Stimulated activated CD8-positive, alpha-beta memory T cell treated with anti-CD3 and anti-CD28 coated beads, Interleukin-12 subunit alpha, Interleukin-12 subunit beta, amount 100 ng/mL, for 4 hours (primary cell): Measurements from ENCODE around the gene DUSP23.
A peak's percentile ranks its signal among the peaks of the same experiment; 100 is the strongest.

Experiments
- DNase-seq: peaks from one replicate; pipeline ENCODE4 v3.0.0-alpha.2; 2020; ENCODE audit warnings: low read depth

The DUSP23 gene

GRCh38 chr1:159780583-159781582, at the start of gene DUSP23:
DUSP23 (plus strand) TSS chr1:159780962; CDS start chr1:159781101, 139 bp downstream.
- DNase-seq, result peak; percentile 92

DNA sequence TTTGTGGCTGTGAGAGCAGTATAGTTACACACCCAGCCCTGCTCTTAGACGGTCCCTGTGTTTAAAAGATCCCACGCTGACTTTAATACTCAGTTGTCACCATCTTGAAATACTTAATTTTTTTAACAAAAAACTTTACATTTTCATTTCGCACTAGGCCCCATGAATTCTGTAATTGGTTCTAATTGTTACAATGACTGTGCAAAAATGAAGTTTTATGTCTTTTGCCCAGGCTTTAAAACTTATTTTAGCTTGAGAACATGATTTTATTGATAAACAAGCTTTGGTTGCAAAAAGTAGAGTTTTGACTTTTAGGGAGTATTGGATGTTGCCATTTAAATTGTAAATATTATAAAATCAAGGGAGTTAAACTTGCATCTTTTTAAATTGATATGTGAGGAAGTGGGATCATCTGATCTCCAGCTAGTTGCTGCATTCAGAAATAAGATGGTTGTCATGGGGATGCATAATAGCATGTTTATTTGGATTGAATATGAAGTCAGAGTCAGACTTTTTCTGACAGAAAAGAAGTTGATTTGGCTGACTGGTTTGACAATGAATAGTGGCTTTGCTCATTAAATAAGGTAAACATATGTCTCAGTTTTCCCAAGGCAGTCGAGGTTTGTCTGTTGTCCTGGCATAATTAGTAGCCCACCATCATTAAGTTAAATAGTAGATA, 43.4 kb upstream of the DUSP23 start:
- DNase-seq, result no peak

DNA sequence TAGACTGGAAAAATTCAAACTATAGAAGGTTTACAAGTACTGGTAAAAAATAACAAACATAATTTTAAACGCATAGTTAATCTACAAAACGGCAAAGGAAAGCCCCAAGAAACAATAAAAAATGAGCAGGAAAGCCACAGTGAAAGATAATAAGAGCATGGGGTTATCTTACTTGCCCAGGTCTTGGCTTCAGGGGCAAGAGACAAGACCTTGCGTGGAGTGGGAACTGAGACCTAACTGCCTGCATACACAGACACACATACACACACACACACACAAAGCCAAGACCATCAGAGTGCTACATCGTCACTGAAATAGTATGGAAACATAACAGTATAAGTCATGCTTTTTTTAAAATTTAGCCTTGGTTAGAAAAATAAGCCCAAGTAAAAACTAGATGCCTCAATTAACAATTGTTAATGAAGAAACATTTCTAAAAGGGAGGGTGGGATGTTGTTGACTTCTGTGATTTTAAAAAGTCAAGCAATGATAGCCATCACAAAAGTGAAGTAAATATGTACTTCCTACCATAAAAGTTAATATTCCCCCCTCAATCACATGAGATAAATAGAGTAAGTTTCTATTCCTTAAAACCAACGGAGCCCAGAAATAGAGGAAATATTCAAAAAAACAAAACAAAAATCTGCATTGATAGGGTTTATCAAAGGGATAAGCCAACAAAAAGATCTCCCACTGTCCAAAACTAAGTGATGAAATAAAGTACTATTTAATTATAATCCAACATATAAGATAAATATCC, 36.9 kb upstream of the DUSP23 start:
- DNase-seq, result no peak

DNA sequence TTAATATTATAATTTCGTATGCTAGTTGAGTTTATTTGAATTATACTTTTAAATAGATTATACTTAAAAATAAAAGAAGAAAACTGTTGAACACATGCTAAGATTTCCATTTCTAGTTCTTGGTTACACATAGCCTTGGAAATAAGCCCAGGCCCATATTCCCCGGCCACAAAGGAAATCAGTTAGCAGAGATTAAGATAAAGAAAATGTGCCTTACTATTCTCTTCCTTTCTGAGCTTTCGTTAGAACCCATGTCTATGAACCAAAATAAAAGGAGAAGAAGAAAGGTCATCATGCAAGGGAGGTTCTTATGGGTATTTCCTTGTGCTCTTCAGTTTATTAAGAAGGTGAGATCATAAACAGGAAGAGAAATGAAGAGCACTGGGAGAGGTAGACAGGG, 34.1 kb upstream of the DUSP23 start:
- DNase-seq, result no peak

DNA sequence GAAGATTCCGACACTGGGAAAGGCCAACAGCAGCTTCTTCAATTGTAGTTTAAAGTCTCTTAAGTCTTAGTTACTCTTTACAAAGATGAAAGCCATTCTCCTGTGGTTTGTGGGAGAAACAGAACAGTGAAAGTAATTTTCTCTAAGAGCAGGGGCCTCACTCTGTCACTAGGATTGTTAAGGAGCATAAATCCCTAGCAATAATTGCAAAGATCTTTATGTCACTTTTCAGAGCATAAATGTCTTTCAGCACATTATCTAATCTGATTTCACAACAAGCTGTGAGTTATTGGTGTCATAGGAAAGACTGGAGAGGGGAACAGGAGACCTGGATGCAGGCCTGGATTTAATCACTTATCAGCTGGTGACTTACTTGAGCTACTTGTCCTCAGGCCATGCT, 32.4 kb upstream of the DUSP23 start:
- DNase-seq, result no peak

- no peak for DNase-seq
Observed at GRCh38 chr1:159749630-159750029, 31.1 kb upstream of the DUSP23 start.

DNA sequence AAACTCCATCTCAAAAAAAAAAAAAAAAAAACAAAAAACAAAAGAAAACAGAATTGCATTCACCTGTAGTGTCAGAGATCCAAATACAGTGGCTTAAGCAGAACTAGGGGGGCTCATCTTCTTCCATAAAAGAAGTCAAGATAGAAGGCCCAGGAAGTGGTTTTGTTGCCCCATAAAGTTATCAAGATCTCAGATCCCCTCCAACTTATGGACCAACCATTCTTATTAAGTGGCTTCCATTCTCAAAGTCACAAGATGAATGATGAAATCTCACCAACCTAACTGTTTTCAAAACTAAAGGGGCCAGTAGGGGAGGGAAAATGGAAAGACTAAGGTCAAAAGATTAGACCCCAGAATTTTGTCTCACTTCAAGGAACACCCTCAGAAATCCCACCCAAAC, 30.1 kb upstream of the DUSP23 start:
- no peak for DNase-seq

- no peak for DNase-seq
Observed at GRCh38 chr1:159751031-159751430, 29.7 kb upstream of the DUSP23 start.

- DNase-seq, result no peak
Observed at GRCh38 chr1:159752135-159752580, 28.6 kb upstream of the DUSP23 start.

DNA sequence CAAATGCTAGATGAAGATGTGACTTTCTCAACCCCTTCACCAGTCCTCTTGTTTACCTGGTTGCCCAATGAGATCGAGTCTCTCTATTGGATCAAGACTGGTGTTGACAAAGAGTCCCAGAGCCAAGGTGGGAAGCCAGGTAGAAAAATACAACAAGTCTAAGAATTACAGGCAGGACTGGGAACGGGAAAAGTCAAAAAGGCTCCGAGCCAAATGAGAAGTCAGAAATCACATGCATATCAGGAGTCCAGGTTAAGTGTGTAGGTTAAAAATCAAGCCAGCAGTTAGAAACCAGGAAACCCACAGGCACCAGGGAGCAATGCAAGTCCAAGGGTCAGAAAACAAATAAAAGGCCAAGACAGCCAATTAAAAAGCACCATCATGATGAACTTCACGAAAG, 27.4 kb upstream of the DUSP23 start:
- no peak for DNase-seq

DNA sequence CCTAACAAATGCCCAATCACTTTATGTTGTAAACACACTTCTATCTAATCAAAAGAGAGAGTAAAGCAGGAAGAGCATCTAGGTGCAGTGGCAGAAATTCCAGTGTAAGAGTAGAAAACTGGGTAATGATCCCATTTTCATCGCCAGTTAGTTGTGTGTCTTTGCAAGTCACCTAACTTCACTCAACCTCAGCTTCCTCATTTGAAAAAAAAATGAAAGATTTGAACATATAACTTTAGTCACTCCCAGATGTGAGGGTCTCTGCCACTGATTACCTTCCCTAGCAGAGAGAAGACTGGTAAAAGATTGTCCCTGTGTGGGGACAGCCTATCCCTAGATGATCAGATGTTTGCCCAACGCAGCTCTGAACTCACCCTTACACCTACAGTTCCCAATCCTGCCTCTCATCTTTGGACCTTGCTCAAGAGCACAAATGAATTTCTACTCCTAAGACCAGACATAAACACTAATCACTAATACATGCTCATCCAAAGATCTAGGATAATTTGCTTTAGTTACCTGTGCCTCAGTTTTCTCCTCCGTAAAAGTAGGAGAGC, 25.2 kb upstream of the DUSP23 start:
- DNase-seq, result no peak

GRCh38 chr1:159756397-159756796, 24.4 kb upstream of the DUSP23 start:
- DNase-seq, result no peak

- no peak for DNase-seq
Observed at GRCh38 chr1:159763686-159764085, 17.1 kb upstream of the DUSP23 start.

DNA sequence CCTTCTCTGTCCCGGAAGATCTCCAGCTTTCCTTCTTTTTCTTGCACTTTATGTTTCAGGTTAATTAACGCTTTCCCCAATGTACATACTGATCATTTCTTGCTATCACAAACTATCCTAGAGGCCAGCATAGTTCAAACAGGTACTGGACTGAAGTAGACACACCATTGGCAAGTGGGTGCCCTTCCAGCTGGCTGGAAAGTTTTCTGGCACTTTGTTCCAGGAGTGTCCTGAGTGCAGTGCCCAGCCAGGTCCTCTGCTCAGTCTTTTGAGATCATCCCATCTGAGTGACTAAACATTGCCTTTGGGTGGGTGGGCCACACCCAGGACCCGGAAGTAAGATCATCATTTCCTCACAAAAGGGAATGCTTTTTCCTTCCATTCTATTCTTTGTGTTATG, 15.0 kb upstream of the DUSP23 start:
- DNase-seq, result no peak

GRCh38 chr1:159771127-159771895, 9.5 kb upstream of the DUSP23 start:
- DNase-seq, result no peak

GRCh38 chr1:159774465-159774864, 6.3 kb upstream of the DUSP23 start:
- DNase-seq, result no peak

DNA sequence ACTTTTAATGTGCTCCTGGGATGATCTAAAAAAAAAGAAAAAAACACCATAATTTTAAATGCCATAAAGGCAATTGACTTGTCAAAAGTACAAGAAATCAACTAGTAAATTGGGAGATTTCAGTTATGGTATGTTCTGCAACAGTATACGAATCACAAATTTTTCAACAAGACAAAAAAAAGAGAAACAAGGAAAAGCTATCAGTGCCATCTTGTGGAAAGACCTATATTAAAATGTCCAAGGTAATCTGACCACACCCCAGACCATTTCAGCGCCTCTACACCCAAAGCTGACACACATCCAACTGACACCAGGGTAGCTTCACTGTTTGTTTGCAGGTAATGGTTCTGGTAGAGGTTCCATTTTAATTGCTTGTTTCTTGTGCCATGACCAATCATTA, 5.0 kb upstream of the DUSP23 start:
- DNase-seq, result no peak

DNA sequence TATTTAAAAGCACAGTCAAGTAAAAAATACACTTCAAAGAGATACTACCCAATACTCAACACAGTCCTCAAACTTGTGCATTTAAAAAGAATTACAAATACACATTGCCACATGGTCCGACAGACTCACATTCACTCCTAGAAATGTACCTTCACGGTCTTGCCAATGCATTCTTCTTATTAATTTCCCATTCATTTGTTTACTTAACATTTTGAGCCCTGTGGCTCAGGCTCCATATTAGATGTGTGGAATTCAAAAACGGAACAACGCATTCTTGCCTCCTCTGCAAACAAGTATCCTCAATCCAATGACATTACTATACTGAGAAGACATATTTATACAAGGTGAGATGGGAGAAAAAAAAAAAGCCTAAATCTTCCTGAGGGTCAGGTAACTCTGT, 2.5 kb upstream of the DUSP23 start:
- no peak for DNase-seq

DNA sequence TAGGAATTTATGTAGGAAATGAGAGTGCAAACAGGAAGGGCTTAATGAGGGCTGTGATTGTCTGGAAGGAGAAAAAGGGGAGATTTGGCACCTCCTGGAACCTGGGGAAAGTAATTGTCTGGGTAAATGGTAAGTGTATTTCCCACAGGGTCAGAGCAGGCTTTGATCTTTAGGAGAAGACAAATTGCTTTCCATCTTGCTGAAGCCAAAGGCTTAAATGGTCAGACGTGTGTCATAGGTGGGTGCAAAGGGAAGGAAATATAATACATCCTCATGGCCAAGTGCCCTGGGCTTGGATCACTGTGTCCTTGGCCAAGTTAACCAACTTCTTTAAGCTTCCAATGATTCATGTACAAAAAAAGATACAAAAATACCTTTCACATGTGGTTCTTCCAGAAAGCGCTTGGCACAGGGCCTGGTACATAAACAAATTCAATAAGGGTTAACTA, 1.3 kb upstream of the DUSP23 start:
- DNase-seq, result no peak

GRCh38 chr1:159781992-159782391, 1.2 kb downstream of the DUSP23 start:
- DNase-seq, result no peak

- no peak for DNase-seq
Observed at GRCh38 chr1:159783724-159784123, 3.0 kb downstream of the DUSP23 start.
